ENCODE measurements around the gene ATAD3B. TPM values are rescaled to one million over a fixed set of nuclear protein-coding genes. Genes with fewer than 3 reads are reported as not detected.
"Not testable (repeated sequence)": the region's sequence is repeated elsewhere in the genome, so short reads cannot be mapped to it uniquely, and the experiment has no call there.

The ATAD3B gene
- total RNA-seq, 1 experiment from 2014 or later = 11.3 TPM

- not testable (repeated sequence) for DNase-seq (ENCODE audit: low read depth)
Observed at GRCh38 chr1:1452365-1452739, 19.2 kb upstream of the ATAD3B start.

GRCh38 chr1:1452882-1453281 lies 18.7 kb upstream of the ATAD3B start:
- no peak for DNase-seq (ENCODE audit: low read depth)

- not testable (repeated sequence) for DNase-seq (ENCODE audit: low read depth)
Observed at GRCh38 chr1:1454286-1455056, 17.1 kb upstream of the ATAD3B start.

- DNase-seq (ENCODE audit: low read depth) = no peak
Observed at GRCh38 chr1:1455366-1455884, 16.1 kb upstream of the ATAD3B start.

- not testable (repeated sequence) for DNase-seq (ENCODE audit: low read depth)
Observed at GRCh38 chr1:1455934-1456333, 15.6 kb upstream of the ATAD3B start.

GRCh38 chr1:1456683-1457255 lies 14.8 kb upstream of the ATAD3B start:
- not testable (repeated sequence) for DNase-seq (ENCODE audit: low read depth)

- DNase-seq (ENCODE audit: low read depth) = not testable (repeated sequence)
Observed at GRCh38 chr1:1459156-1459555, 12.4 kb upstream of the ATAD3B start.

GRCh38 chr1:1459711-1460110 lies 11.9 kb upstream of the ATAD3B start:
- DNase-seq (ENCODE audit: low read depth) = not testable (repeated sequence)

- no peak for DNase-seq (ENCODE audit: low read depth)
Observed at GRCh38 chr1:1460540-1461130, 10.9 kb upstream of the ATAD3B start.

- DNase-seq (ENCODE audit: low read depth) = no peak
Observed at GRCh38 chr1:1461721-1462317, 9.7 kb upstream of the ATAD3B start.

GRCh38 chr1:1462318-1462966 lies 9.1 kb upstream of the ATAD3B start:
- peak; percentile 52 for DNase-seq (ENCODE audit: low read depth)

GRCh38 chr1:1463312-1463711 lies 8.3 kb upstream of the ATAD3B start:
- no peak for DNase-seq (ENCODE audit: low read depth)

GRCh38 chr1:1468196-1468985 lies 3.2 kb upstream of the ATAD3B start:
- not testable (repeated sequence) for DNase-seq (ENCODE audit: low read depth)

- DNase-seq (ENCODE audit: low read depth) = peak; percentile 39
Observed at GRCh38 chr1:1470626-1471388, 758 bp upstream of the ATAD3B start.

GRCh38 chr1:1472053-1472876 lies 700 bp downstream of the ATAD3B start:
- not testable (repeated sequence) for DNase-seq (ENCODE audit: low read depth)

GRCh38 chr1:1476011-1476410 lies 4.4 kb downstream of the ATAD3B start:
- DNase-seq (ENCODE audit: low read depth) = not testable (repeated sequence)

GRCh38 chr1:1477206-1477605 lies 5.6 kb downstream of the ATAD3B start:
- no peak for DNase-seq (ENCODE audit: low read depth)

- DNase-seq (ENCODE audit: low read depth) = no peak
Observed at GRCh38 chr1:1479547-1480487, 8.3 kb downstream of the ATAD3B start.

All from RPMI7951 (cell line).